Epithelial cell of esophagus (primary cell): ENCODE measurements around the gene DHX35.

Experiments used
- DNase-seq: peaks from one replicate; pipeline ENCODE4 v3.0.0; 2010; ENCODE audit warnings: low read depth
- H3K4me3 ChIP-seq: 2 replicates; pipeline ENCODE4 v1.5.1; 2011; ENCODE audit warnings: mild to moderate bottlenecking, low read length, control low read depth
- TF ChIP-seq, protein P1 (sequence below): IDR thresholded peaks from 2 replicates; pipeline ENCODE4 v1.5.1; 2011; ENCODE audit warnings: low read depth, mild to moderate bottlenecking, low read length, control low read depth, inconsistent platforms; ENCODE audit not compliant: insufficient read depth; ENCODE audit errors: missing control alignments

DHX35 gene, protein sequence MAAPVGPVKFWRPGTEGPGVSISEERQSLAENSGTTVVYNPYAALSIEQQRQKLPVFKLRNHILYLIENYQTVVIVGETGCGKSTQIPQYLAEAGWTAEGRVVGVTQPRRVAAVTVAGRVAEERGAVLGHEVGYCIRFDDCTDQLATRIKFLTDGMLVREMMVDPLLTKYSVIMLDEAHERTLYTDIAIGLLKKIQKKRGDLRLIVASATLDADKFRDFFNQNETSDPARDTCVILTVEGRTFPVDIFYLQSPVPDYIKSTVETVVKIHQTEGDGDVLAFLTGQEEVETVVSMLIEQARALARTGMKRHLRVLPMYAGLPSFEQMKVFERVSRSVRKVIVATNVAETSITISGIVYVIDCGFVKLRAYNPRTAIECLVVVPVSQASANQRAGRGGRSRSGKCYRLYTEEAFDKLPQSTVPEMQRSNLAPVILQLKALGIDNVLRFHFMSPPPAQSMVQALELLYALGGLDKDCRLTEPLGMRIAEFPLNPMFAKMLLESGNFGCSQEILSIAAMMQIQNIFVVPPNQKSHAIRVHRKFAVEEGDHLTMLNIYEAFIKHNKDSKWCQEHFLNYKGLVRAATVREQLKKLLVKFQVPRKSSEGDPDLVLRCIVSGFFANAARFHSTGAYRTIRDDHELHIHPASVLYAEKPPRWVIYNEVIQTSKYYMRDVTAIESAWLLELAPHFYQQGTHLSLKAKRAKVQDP

DNA sequence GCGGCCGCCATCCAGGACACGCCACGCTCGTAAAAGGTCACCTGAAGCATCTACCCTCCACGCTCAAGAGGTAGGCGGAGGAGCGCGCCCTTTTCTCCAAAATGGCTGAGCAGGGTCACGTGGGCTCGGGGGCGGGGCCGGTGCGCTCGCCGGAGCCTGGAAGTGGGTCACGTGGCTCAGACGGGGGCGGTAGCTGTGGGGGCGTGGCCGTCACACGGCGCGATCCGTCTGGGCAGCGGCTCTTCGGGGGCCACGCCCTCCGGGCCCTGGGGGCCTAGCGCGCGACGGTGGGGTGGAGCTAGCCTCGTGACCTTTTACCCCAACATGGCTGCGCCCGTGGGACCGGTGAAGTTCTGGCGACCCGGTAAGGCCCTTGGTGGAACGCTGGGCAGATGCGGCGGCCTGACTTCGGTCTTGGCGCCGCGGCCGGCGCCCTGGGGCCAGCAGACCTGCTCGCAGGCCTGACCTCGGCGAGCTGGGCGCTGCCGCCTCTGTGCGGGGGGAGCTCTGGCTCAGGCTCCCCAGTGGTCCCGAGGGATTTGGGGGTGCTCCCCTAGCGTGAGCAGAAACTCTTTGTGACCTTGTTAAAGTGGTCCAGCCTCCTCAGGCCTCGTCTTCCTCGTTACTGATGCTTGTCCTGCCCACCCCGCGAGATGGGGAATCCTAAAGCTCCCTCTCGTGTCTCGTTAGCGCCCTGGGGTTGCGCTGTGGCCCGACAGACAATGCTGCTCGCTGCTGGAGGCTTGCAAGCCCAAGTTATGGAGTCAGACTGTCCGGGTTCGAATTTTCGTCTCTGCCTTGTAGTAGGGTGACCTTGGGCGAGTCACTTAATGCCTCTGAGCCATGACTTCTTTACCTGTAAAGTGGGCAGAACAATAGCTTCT lies at the start of gene DHX35:
Gene DHX35 (plus strand): TSS at position 301 of the 884 bp plus-strand sequence. CDS start 24 bp downstream, at position 325.
- TF ChIP-seq, protein P1, sequence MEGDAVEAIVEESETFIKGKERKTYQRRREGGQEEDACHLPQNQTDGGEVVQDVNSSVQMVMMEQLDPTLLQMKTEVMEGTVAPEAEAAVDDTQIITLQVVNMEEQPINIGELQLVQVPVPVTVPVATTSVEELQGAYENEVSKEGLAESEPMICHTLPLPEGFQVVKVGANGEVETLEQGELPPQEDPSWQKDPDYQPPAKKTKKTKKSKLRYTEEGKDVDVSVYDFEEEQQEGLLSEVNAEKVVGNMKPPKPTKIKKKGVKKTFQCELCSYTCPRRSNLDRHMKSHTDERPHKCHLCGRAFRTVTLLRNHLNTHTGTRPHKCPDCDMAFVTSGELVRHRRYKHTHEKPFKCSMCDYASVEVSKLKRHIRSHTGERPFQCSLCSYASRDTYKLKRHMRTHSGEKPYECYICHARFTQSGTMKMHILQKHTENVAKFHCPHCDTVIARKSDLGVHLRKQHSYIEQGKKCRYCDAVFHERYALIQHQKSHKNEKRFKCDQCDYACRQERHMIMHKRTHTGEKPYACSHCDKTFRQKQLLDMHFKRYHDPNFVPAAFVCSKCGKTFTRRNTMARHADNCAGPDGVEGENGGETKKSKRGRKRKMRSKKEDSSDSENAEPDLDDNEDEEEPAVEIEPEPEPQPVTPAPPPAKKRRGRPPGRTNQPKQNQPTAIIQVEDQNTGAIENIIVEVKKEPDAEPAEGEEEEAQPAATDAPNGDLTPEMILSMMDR: peak; percentile 59
- peak within 1 kb of the TSS; percentile 91 for H3K4me3 ChIP-seq
- DNase-seq: peak; percentile 98

DNA sequence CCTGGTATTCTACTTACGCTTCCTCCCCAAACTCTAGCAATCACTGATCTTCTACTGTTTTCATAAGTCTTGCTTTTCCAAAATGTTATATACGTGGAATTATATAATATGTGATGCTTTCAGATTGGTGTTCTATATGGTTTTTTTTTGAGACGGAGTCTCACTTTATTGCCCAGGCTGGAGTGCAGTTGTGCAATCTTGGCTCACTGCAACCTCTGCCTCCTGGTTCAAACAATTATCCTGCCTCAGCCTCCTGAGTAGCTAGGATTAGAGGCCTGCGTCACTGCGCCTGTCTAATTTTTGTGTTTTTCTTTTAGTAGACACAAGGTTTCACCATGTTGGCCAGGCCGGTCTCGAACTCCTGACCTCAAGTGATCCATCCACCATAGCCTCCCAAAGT lies 46.8 kb upstream of the DHX35 start:
- DNase-seq: no peak
- TF ChIP-seq, protein P1: no peak
- H3K4me3 ChIP-seq: no peak overlapping the region

DNA sequence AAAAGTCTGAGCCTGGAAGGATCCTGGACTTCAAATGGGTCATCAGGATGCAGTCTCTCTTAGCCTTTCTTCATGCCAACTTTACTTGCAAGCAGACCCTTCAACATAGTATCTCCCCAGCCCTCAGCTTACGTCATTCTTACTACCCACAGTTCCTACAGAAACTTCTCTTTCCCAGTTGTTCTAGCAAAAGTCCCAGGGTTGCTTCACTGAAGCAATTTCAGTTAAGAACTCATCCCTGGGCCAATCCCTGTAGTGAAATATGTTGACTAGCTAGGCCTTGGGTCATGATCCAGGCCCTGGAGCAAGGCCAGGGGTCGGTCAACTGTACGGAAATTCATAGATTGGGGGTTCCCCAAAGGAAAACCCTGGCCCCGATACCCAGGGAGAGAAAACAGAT lies 44.5 kb upstream of the DHX35 start:
- DNase-seq: no peak
- TF ChIP-seq, protein P1: no peak
- no peak overlapping the region for H3K4me3 ChIP-seq

DNA sequence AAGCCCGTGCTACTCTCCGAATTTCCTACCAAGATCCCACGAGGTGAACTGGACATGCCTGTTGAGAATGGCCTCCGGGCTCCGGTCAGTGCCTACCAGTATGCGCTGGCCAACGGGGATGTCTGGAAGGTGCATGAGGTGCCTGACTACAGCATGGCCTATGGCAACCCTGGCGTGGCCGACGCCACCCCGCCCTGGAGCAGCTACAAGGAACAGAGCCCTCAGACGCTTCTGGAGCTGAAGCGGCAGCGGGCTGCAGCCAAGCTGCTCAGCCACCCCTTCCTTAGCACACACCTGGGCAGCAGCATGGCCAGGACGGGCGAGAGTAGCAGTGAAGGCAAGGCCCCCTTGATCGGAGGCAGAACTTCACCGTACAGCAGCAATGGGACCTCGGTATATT lies 44.0 kb upstream of the DHX35 start:
- DNase-seq: no peak
- H3K4me3 ChIP-seq: no peak overlapping the region
- TF ChIP-seq, protein P1: no peak

DNA sequence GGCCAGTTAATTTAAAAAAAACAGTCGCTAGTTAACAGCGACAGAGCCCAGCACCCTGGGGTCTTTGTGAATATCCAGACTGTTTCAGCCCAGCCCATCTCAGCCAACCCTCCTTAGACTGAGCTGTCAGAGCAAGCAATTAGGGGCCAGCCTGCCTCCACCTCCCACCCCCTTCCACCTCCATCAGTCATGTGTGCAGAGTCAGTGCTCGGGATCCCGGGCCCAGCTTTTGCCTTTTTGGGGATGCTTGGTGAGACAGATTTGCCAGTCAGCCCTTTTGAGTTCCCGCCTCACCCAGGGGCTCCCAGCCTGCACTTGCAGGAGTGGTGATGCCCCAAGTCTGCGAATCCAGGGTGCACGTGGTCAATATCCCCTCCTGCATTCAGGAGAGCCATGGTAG lies 42.5 kb upstream of the DHX35 start:
- no peak for DNase-seq
- TF ChIP-seq, protein P1: no peak
- no peak overlapping the region for H3K4me3 ChIP-seq

DNA sequence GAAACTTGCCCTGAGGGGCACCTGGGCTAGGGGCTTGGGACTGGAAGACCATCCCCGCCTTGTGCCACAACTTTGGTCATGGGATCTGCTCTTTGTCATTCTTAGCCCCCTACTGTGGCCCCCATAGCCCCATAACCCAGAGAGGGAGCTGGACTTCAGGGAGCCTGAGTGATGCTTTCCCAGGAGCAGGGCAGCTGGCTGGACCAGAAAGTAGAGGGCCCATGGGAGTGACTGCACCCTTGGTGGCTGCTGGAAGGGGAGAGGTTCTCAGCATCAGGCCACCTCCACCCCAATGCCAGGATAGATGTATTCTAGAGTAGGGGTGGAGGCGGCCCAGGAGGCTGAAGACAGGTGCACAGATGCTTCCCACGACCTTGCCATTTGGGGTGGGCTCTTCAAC lies 41.7 kb upstream of the DHX35 start:
- H3K4me3 ChIP-seq: no peak overlapping the region
- no peak for DNase-seq
- TF ChIP-seq, protein P1: no peak
